GM10266 (cell line): ENCODE data around the gene AGBL5.
"Not testable (repeated sequence)": the region's sequence is repeated elsewhere in the genome, so short reads cannot be mapped to it uniquely, and the experiment has no call there.

Experiments used
- DNase-seq: peaks from one replicate; pipeline ENCODE4 v3.0.0; 2012; ENCODE audit errors: extremely low spot score
- TF ChIP-seq, protein P1 (sequence below): IDR thresholded peaks from 2 replicates; pipeline ENCODE4 v1.5.1; 2012; ENCODE audit warnings: mild to moderate bottlenecking, low read depth; ENCODE audit not compliant: control insufficient read depth, insufficient read depth; ENCODE audit errors: missing control alignments

The AGBL5 gene

DNA sequence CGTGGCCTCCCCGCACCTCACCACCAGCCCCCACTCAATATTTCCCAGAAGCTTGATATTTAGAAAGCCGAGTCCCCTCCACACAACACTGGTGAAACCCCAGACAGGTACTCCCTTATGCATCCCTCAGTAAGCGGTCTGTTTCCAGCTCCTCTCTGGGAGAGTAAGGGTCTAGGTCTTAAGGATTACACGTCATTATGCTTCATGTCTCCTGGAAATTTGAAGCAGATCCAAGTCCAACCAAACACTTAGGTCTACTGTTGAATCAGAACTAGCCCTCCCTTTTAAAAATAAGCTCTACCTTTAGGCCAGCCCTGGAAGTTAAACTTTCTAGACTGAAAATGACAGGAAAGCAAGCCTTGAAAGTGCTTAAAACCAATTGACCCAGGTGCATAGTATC lies 21.5 kb downstream of the AGBL5 start:
- no peak for DNase-seq
- TF ChIP-seq, protein P1, sequence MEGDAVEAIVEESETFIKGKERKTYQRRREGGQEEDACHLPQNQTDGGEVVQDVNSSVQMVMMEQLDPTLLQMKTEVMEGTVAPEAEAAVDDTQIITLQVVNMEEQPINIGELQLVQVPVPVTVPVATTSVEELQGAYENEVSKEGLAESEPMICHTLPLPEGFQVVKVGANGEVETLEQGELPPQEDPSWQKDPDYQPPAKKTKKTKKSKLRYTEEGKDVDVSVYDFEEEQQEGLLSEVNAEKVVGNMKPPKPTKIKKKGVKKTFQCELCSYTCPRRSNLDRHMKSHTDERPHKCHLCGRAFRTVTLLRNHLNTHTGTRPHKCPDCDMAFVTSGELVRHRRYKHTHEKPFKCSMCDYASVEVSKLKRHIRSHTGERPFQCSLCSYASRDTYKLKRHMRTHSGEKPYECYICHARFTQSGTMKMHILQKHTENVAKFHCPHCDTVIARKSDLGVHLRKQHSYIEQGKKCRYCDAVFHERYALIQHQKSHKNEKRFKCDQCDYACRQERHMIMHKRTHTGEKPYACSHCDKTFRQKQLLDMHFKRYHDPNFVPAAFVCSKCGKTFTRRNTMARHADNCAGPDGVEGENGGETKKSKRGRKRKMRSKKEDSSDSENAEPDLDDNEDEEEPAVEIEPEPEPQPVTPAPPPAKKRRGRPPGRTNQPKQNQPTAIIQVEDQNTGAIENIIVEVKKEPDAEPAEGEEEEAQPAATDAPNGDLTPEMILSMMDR = no peak

DNA sequence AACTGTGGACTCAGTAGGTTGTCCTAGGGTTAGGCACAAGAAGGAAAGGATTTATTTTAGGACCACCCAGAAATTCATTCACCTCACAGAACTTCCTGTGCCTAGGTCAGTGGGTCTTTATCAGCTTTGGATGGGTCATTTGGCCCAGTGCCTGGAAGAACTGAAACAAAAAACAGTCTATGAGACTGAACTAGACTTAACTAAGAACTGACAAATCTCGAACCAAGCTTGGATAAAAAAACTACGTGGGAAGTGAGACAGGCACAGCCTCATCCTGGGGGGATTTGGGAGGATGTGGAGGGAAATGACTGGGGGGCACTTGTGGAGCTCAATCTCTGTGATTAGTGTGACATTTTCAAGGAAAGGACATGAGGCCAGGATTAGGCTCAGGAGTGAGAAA lies 22.3 kb downstream of the AGBL5 start:
- DNase-seq = no peak
- TF ChIP-seq, protein P1 = no peak

DNA sequence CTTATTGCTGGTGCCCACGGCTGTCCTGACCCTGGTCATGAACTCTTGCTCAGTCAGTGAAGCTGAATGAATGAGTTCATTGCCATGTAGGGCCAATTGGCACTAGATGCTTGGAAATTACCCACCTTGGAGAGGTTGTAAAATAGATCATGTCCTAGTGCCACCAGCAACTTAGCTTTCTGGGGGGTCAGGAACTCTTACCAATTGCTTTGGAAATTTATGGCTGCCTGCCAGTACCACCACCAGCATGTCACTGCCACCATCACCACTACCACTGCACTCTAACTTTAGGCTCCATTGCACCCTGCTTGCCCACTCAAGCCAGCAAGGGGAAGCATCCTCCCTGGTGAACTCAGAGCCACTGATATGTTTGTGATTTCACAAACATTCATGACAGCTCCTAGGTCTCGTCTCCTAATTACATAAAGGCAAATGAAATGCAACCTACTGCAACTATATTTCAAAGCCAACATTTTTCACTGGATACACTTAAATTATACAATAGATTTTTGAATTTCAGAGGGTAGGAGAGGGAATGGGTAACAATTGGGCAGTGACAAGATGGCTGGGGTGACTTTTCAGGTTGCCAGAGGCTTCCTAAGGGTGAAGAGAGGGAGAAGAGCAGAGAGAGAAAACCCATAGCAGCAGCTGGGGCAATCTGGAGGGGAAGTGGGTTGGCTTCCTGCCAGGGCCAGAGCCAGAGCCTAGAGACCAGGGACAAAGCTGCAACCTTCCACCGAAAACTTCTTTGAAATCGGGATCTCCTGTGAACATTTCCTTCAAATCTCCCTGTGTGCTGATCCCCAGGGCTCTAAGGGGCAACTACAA lies 23.5 kb downstream of the AGBL5 start:
- TF ChIP-seq, protein P1 = no peak

DNA sequence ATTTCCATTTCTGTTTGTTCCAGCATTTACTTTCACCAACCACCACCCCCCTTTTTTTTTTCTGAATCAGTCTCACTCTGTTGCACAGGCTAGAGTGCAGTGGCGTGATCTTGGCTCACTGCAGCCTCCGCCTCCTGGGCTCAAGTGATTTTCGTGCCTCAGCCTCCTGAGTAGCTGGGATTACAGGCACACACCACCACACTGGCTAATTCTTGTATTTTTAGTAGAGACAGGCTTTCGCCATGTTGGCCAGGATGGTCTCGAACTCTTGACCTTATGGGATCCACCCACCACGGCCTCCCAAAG lies 24.1 kb downstream of the AGBL5 start:
- not testable (repeated sequence) for DNase-seq

More for the DNA sequence above, 23.5 kb downstream of the AGBL5 start:
- peak; percentile 42 for DNase-seq

DNA sequence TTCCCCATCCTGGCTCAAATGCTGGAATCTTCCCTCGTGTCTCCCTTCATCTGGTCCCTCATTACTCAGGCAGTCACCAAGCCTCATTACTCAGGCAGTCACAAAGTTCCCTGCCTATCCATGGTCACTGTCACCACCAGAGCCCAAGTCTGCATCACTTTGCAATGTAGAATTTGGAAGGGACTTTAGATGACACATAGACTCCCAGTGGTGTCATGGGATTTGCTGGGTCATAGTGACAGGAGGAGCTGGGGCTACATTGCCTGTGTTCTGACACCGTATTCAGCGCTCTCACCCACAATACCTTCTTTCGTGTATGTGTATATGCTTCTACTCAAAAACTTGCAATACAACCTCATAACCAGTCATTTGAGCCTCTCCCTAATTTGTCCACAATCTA lies 24.9 kb downstream of the AGBL5 start:
- TF ChIP-seq, protein P1 = no peak
- DNase-seq = no peak

DNA sequence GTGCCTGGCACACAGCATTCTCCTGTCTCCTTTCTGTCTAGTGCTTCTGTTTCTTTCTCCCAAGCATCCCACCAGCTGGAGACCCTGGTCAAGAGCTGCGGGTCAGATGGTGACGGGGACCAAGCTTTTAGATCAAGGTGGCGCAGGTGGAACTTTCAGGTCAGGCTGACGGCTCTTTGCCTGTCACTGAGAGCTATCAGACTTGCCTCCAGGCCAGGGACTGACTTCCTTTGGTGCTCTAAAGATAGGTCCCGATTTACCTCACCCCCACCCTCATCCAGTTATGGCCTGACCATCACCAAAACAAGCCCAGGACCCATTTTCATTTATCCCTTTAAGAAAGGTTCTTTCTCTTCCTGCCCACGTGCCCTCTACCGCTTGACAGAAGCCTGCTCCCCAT lies 25.8 kb downstream of the AGBL5 start:
- no peak for DNase-seq
- TF ChIP-seq, protein P1 = no peak

DNA sequence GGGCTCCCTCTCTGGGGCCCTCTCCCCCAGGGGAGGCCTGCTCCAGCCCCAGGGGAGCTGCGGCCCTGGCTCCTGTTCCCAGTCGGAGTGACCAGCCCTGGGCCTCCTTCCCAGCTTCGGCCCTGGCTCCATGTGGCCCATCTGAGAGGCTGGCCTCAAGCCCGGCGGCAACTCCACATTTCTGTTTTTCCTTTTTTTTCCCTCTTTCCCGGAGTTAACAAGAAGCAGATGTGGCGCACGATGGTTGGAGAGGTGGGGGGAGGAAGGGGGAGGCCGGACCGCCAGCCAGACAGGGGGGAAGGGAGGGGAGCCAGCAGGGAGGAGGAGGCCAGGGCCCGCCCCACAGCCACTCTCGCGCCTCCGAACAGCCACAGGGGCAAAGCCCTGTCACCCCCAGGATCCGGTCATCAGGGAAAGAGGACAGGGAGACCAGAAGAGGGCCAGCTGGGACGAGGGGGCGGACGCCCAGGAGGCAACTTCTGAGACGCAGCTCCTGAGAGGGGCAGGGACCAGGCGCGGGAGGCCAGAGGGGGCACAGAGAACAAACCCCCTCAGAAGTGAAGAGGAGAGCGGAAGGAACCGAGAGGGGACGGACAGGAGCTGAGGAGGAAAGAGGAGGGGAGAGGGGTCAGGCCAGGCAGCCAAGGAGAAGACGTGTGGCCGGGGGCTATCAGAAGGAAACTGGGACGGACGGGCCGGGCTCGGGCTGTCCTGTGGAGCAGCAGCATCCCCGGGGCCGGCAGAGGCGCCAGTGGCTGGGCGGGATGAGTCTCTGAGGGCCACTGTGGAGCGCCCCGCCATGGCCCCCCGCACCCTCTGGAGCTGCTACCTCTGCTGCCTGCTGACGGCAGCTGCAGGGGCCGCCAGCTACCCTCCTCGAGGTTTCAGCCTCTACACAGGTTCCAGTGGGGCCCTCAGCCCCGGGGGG lies 27.1 kb downstream of the AGBL5 start, which contains the start of gene EMILIN1:
TSS of gene EMILIN1 (plus strand) at position 349 of the 928 bp plus-strand sequence. CDS start at position 800, 451 bp downstream.
- DNase-seq = no peak

More for the DNA sequence above, 27.1 kb downstream of the AGBL5 start, which contains the start of gene EMILIN1:
- TF ChIP-seq, protein P1 = no peak
